GM18498 (cell line): ENCODE measurements around the gene NPC1.
A peak's percentile ranks its signal among the peaks of the same experiment; 100 is the strongest.

Experiments
- ATAC-seq: cut with Tn5 transposase; IDR thresholded peaks from one replicate; pipeline ENCODE4 v1.9.1; 2021; ENCODE audit warnings: mild to moderate bottlenecking, moderate library complexity; ENCODE audit not compliant: unreplicated experiment

NPC1 gene

GRCh38 chr18:23550898-23551297, 35.4 kb downstream of the NPC1 start:
- ATAC-seq: no peak

- no peak for ATAC-seq
Observed at GRCh38 chr18:23548719-23549118, 37.6 kb downstream of the NPC1 start.

GRCh38 chr18:23548275-23548674, 38.0 kb downstream of the NPC1 start:
- no peak for ATAC-seq

GRCh38 chr18:23547846-23548245, 38.5 kb downstream of the NPC1 start:
- ATAC-seq: no peak

GRCh38 chr18:23547306-23547705, 39.0 kb downstream of the NPC1 start:
- no peak for ATAC-seq

GRCh38 chr18:23545247-23545789, 41.0 kb downstream of the NPC1 start:
- ATAC-seq: no peak

GRCh38 chr18:23542461-23542860, 43.8 kb downstream of the NPC1 start:
- no peak for ATAC-seq

- no peak for ATAC-seq
Observed at GRCh38 chr18:23541349-23542093, 44.8 kb downstream of the NPC1 start.

- ATAC-seq: peak; percentile 73
Observed at GRCh38 chr18:23540867-23541266, 45.4 kb downstream of the NPC1 start.

GRCh38 chr18:23539911-23540525, 46.3 kb downstream of the NPC1 start:
- ATAC-seq: no peak

GRCh38 chr18:23539296-23539695, 47.0 kb downstream of the NPC1 start:
- ATAC-seq: no peak

GRCh38 chr18:23538870-23539269, 47.4 kb downstream of the NPC1 start:
- no peak for ATAC-seq

GRCh38 chr18:23538001-23538400, 48.3 kb downstream of the NPC1 start:
- no peak for ATAC-seq

- no peak for ATAC-seq
Observed at GRCh38 chr18:23537274-23537673, 49.0 kb downstream of the NPC1 start.

GRCh38 chr18:23536204-23536603, 50.1 kb downstream of the NPC1 start:
- ATAC-seq: no peak

GRCh38 chr18:23534276-23534675, 52.0 kb downstream of the NPC1 start:
- no peak for ATAC-seq

GRCh38 chr18:23532848-23533247, 53.5 kb downstream of the NPC1 start:
- ATAC-seq: no peak

GRCh38 chr18:23531912-23532311, 54.4 kb downstream of the NPC1 start:
- no peak for ATAC-seq

GRCh38 chr18:23530195-23530594, 56.1 kb downstream of the NPC1 start:
- no peak for ATAC-seq

GRCh38 chr18:23529604-23530003, 56.7 kb downstream of the NPC1 start:
- no peak for ATAC-seq

GRCh38 chr18:23528580-23529472, 57.5 kb downstream of the NPC1 start:
- ATAC-seq: no peak
